NT2/D1 (cell line): ENCODE results near the gene AMBRA1.

ENCODE experiments used
- YY1 ChIP-seq: IDR thresholded peaks from 2 replicates; pipeline ENCODE4 v1.6.1; 2011; ENCODE audit not compliant: insufficient read length, insufficient read depth
- ZNF274 ChIP-seq: IDR thresholded peaks from 2 replicates; pipeline ENCODE4 v1.6.1; 2011; ENCODE audit warnings: mild to moderate bottlenecking, low read depth, low read length

GRCh38 chr11:46512261-46512881, 81.5 kb downstream of the AMBRA1 start:
- TF ChIP-seq ZNF274 = no peak
- TF ChIP-seq YY1 = no peak
